ENCODE measurements around the gene PEDS1.
"Not testable (repeated sequence)": the region's sequence is repeated elsewhere in the genome, so short reads cannot be mapped to it uniquely, and the experiment has no call there.

PEDS1 gene

DNA sequence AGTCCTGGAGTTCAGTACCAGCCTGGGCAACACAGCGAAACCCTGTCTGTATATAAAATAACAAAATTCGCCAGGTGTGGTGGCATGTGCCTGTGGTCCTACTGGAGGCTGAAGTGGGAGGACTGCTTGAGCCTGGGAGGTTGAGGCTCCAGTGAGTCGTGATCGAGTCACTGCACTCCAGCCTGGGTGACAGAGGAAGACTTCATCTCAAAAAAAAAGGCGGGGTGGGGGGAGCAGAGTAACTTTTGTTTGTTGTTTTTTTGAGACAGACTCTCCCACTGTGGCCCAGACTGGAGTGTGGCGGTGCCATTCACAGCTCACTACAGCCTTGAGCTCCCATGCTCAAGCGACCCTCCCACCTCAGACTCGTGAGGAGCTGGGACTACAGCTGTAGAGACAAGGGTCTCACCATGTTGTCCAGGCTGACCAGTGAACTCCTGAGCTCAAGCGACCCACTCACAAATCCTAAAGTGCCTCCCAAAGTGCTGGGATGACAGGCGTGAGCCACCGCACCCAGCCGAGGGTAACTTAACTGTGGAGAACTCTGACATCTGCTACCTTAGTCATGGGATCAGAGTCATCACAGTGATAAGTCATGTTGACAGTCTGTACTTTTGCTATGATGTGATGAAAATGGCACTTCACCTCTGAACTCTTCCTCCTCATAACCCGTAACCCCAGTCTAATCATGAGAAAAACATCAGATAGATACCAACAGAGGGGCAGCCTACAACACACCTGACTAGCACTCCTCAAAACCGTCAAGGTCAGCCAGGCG, 16.5 kb downstream of the PEDS1 start:
- H3K4me3 Mint-ChIP-seq = no peak overlapping the region
- peak overlapping the region; percentile 65 for H3K27ac Mint-ChIP-seq
- no peaks in the 10 kb centered on the region for H3K9me3 Mint-ChIP-seq
- no peaks in the 10 kb centered on the region for H3K27me3 Mint-ChIP-seq
- H3K36me3 Mint-ChIP-seq (ENCODE audit: low read depth) = peaks cover 33% of the 10 kb centered on the region
- H3K4me1 Mint-ChIP-seq (ENCODE audit: low read depth) = peaks cover 14% of the 10 kb centered on the region

DNA sequence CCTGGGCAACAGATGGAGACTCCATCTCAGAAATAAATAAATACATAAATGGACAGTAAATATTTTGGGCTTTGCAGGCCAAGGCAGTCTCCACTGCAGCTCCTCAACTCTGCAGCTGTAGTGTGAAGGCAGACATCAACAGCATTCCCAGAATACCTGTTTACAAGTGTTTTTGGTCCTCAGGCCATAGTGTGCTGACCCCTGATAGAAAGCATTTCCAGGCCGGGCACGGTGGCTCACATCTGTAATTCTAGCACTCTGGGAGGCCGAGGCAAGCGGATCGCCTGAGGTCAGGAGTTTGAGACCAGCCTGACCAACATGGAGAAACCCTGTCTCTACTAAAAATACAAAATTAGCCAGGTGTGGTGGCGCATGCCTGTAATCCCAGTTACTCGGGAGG, 18.4 kb downstream of the PEDS1 start:
- H3K36me3 Mint-ChIP-seq (ENCODE audit: low read depth) = peaks cover 33% of the 10 kb centered on the region
- H3K27ac Mint-ChIP-seq, H3K27me3 Mint-ChIP-seq, H3K4me3 Mint-ChIP-seq, H3K9me3 Mint-ChIP-seq: not testable (repeated sequence)
- peaks cover 14% of the 10 kb centered on the region for H3K4me1 Mint-ChIP-seq (ENCODE audit: low read depth)

DNA sequence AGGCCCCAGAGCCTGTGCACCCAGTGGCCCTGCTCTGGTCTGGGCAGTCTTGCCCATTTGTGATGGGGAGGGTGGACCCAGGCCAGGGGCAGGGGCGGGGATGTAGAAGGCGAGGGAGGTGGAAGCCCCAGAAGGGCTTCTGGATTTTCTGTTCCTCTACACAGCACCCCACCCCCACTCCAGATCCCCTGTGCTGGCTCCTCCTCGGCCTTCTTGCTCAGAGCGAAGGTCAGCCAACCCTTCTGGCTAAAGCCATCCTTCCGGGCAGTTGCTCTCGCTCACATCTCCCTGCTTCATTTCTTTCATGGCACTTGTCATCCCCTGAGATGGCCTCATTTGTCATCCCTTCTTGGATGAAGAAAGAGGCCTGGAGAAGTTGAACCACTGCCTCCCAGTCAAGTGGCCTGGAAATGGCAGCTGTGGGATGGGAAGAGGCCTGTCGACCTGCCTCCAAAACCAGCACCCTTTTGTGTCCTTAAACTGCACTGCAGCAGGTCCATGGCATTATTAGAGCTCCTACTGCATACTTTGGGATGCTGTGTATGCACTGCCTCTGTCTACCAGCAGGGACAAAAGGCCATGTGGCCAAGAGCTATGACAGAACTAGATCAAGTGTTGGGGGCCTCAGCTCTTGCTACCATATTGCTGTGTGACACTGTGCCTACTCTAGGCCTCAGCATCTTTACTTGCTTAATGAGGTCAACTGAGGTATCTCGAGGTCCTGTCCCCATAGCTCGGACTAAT, 19.9 kb downstream of the PEDS1 start:
- H3K36me3 Mint-ChIP-seq (ENCODE audit: low read depth) = peaks cover 31% of the 10 kb centered on the region
- peaks cover 14% of the 10 kb centered on the region for H3K4me1 Mint-ChIP-seq (ENCODE audit: low read depth)
- H3K9me3 Mint-ChIP-seq = no peaks in the 10 kb centered on the region
- no peaks in the 10 kb centered on the region for H3K27me3 Mint-ChIP-seq
- H3K27ac Mint-ChIP-seq = no peak overlapping the region
- H3K4me3 Mint-ChIP-seq = no peak overlapping the region

DNA sequence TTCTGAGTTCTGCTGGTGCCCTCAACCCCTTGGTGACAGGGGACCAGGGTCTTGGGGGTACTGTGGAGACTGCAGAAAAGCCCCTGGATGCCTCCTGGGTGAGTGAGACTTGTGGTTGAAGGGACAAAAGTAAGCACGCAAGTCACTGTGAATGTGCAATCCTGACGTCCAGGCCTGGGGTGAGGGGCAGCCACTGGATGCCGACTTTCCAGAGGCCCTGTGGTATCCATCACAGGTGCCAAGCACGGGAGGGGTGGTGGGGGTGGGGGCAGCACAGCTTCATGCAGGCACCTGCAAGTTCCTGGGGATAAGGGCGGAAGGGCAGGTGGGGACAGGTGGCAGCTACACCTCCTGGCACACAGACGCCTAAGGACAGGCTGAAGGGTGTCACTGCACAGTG, 20.5 kb downstream of the PEDS1 start:
- Mint-ChIP-seq H3K27ac (no peak overlapping the region), H3K9me3 (no peaks in the 10 kb centered on the region), H3K4me1 (ENCODE audit: low read depth) (peaks cover 13% of the 10 kb centered on the region), H3K36me3 (ENCODE audit: low read depth) (peaks cover 35% of the 10 kb centered on the region), H3K4me3 (no peak overlapping the region), H3K27me3 (no peaks in the 10 kb centered on the region)

DNA sequence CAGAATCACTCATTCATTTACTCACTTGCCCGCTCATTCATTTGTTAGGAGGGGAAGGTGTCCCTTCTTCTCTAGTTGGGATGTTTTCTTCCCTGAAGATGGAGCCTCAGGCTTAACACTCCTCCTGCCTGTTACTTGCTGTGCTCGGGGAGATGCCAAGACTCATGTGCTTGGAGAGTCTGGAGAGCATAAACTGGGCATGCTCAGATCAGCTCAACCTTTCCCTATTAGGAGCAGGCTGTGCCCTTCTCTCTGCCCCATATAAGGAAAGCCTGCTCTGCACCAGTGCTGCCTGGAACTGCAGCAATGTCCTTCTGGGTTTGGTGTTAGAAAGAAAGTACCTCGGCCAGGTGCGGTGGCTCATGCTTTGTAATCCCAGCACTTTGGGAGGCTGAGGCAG, 22.5 kb downstream of the PEDS1 start:
- Mint-ChIP-seq H3K27ac (no peak overlapping the region), H3K9me3 (no peaks in the 10 kb centered on the region), H3K36me3 (ENCODE audit: low read depth) (peaks cover 37% of the 10 kb centered on the region), H3K27me3 (no peaks in the 10 kb centered on the region), H3K4me1 (ENCODE audit: low read depth) (no peaks in the 10 kb centered on the region), H3K4me3 (no peak overlapping the region)

DNA sequence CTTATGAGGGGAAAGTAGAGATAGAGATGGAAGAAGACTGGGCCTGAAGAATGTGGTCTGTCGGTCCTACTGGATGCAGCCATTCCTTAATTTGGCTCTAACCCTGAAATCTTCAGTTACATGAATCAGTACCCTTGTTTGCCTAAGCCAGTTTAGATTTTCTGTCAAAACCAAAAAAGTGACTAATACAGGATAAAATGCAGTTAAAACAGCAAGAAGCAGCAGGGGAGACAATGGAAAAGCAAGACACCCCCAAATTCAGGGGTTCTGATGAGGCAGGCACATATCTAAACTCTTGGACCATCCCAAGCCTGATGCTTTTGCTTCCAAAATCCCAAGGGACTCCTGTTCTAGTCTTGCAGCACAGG, 23.2 kb downstream of the PEDS1 start:
- no peaks in the 10 kb centered on the region for H3K9me3 Mint-ChIP-seq
- no peaks in the 10 kb centered on the region for H3K27me3 Mint-ChIP-seq
- no peaks in the 10 kb centered on the region for H3K4me1 Mint-ChIP-seq (ENCODE audit: low read depth)
- peaks cover 34% of the 10 kb centered on the region for H3K36me3 Mint-ChIP-seq (ENCODE audit: low read depth)
- H3K4me3 Mint-ChIP-seq = no peak overlapping the region
- H3K27ac Mint-ChIP-seq = no peak overlapping the region

DNA sequence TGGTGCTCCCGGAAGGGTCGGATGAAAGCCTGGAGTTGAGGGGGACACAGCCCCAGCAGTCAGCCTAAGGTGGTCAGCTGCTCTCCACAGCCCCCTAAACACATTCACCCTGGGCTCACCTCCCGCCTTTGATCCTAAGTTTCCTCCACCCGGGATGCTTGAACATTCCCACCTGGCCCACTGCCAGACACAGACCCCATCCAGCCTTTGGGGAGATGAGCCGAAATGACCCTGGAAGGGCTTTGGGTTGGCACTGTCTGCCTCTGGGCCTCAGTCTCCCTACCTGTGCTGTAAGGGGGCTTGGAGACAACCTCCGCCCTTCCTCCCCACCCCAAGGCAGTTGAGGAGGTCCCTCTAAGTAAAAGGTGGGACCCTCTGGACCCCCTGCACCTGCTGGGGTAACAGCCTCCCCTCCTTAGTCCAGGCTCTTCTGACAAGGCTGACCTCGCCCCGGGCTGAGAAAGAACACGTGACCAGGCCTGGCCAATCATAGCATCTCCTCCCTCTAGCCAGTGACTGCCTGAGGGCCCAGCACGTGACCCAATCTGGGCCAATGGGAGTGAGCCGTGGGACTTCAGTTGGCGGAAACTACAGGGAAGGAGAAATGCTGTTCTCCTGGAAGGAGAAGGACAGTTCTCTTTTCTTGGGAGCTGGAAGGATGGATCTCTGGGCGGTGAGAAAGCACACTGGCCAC, 23.7 kb downstream of the PEDS1 start:
- Mint-ChIP-seq H3K27me3 (no peaks in the 10 kb centered on the region), H3K27ac (no peak overlapping the region), H3K4me1 (ENCODE audit: low read depth) (no peaks in the 10 kb centered on the region), H3K4me3 (no peak overlapping the region), H3K9me3 (no peaks in the 10 kb centered on the region), H3K36me3 (ENCODE audit: low read depth) (peaks cover 39% of the 10 kb centered on the region)

DNA sequence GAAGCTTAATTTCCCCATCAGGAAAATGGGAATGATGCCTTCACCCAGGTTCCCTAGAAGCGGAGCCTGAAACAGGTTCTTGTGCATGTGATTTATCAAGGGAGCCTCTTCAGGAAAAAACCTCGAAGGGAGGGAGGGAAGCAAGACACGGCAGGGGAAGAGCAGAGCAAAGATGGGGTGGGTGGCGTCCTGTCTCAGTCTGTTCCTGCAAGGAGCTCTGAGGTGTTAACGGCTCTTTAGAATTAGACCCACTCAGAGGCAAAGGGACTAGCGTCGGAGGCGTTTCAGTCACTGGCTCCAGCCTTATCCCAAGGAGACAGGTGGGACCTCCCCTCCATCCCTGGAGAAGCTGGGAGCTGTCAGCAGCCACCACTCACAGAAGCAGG, 25.0 kb downstream of the PEDS1 start:
- Mint-ChIP-seq H3K27me3 (no peaks in the 10 kb centered on the region), H3K27ac (no peak overlapping the region), H3K4me1 (ENCODE audit: low read depth) (no peaks in the 10 kb centered on the region), H3K4me3 (no peak overlapping the region), H3K9me3 (no peaks in the 10 kb centered on the region), H3K36me3 (ENCODE audit: low read depth) (peaks cover 52% of the 10 kb centered on the region)

DNA sequence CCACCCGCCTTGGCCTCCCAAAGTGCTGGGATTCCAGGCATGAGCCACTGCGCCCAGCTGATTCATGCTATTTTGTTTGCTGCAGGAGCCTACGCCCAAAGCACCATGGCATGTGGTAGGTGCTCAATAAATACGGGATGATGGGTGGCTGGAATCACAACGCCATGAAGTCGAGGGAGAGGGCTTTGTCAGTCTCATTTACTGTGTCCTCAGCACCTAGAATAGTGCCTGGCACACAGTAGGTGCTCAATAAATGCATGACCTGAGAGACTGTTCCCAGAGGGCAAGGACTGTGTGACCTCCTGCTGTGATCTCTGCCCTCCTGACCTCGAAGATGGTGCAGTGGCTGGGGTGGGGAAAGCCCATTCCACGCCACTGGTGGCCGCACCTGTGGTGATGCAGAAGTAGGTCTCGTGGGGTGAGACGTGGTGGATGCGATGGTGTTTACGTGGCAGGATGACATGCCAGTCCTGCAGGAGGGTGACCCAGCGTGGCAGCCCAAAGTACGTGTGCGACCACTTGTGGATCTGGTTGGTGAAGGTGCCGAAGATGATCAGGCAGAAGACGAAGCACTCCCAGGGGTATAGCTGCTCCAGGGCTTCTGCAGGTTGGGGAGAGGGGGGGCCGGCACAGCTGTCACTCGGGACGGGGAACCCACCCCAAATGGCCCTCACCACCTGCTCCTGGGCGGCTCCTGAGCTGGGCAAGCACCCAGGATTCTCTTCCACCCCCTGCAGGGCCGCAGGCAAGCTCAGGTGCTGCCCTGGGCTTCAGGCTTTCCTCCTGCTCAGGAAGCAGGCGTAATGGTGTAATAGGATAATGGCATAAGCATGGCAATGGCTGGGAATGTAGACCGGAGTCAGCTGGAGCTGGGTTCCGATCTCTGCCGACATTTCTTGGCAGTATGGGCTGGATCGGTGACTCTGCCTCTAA, 25.7 kb downstream of the PEDS1 start:
- Mint-ChIP-seq H3K27ac (no peak overlapping the region), H3K9me3 (no peaks in the 10 kb centered on the region), H3K4me3 (no peak overlapping the region), H3K4me1 (ENCODE audit: low read depth) (no peaks in the 10 kb centered on the region), H3K27me3 (no peaks in the 10 kb centered on the region), H3K36me3 (ENCODE audit: low read depth) (peaks cover 58% of the 10 kb centered on the region)

DNA sequence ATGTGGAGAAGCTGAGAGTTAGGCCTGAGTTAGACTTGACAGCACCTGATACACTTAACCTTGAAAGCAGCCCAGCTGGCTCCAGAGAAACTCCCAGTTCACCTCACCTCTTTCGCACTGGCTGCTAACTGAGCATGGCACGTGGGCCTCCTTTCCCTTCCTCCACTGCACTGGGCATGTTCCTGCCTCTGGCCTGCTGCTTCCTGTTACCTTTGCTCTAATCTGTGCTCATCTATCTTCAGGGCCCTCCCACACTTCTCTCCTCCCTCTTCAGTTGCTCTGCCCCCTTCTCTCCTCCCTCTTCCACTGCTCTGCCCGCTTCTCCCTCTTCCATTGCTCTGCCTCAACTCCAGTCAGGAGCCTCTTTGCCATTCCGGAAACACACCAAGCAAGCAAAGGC, 26.9 kb downstream of the PEDS1 start:
- no peaks in the 10 kb centered on the region for H3K27me3 Mint-ChIP-seq

DNA sequence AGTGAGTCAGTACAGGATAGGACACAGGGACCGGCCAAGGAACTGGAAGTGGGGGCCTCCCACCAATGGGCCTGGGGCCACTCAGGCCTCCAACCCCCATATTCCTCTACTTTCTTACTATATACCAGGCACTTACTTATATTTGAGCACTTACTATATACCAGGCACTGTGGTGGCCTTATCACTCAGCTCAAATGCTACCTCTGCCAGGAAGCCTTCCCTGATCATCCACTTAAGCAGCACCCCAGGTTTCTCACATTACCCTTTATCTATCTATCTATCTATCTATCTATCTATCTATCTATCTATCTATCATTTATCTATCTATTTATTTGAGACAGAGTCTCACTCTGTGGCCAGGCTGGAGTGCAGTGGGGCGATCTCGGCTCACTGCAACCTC, 28.2 kb downstream of the PEDS1 start:
- peaks cover 52% of the 10 kb centered on the region for H3K36me3 Mint-ChIP-seq (ENCODE audit: low read depth)
- H3K4me3 Mint-ChIP-seq = no peak overlapping the region
- no peaks in the 10 kb centered on the region for H3K9me3 Mint-ChIP-seq
- no peaks in the 10 kb centered on the region for H3K27me3 Mint-ChIP-seq
- H3K4me1 Mint-ChIP-seq (ENCODE audit: low read depth) = peaks cover 3% of the 10 kb centered on the region
- no peak overlapping the region for H3K27ac Mint-ChIP-seq

More for the DNA sequence above, 26.9 kb downstream of the PEDS1 start:
- peaks cover 59% of the 10 kb centered on the region for H3K36me3 Mint-ChIP-seq (ENCODE audit: low read depth)
- no peaks in the 10 kb centered on the region for H3K9me3 Mint-ChIP-seq
- peak overlapping the region; percentile 31 for H3K27ac Mint-ChIP-seq
- H3K4me1 Mint-ChIP-seq (ENCODE audit: low read depth) = no peaks in the 10 kb centered on the region
- H3K4me3 Mint-ChIP-seq = no peak overlapping the region

DNA sequence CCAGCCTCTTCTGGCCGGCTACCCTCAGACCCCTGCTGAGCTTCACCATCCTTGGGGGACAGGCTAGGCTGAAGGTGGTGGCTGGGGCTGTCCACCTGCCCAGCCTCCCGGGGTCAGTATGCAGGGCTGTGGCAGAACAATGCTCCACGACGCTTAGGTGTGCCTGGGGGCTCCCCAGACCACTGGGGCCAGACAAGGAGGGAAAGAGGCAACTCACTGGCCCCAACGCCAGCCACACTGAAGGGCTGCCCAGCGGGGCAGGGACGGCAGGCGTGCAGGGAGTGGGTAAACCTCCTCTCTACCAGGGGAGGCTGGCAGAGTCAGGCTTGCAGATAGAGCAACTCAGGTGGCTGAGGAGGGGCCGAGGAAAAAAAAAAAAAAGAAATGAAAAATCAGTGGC, 29.0 kb downstream of the PEDS1 start:
- Mint-ChIP-seq H3K9me3 (no peaks in the 10 kb centered on the region), H3K4me1 (ENCODE audit: low read depth) (peaks cover 3% of the 10 kb centered on the region), H3K4me3 (no peak overlapping the region), H3K27ac (no peak overlapping the region), H3K36me3 (ENCODE audit: low read depth) (peaks cover 47% of the 10 kb centered on the region), H3K27me3 (no peaks in the 10 kb centered on the region)

DNA sequence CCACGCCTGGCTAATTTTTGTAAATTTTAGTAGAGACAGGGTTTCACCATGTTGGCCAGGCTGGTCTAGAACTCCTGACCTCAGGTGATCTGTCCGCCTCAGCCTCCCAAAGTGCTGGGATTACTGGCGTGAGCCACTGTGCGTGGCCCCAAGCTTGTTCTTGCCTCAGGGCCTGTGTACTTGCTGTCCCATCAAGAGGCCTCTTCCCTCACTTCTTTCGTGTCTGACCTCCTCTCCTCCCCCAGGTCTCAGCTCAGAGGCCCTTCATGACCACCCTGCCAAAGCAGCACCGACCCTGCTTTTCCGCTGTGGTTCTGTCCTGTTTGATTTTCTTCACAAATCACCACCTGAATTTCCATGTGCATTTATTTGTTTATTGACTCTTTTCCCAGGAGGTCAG, 30.1 kb downstream of the PEDS1 start:
- Mint-ChIP-seq H3K27ac (no peak overlapping the region), H3K27me3 (no peaks in the 10 kb centered on the region), H3K36me3 (ENCODE audit: low read depth) (peaks cover 45% of the 10 kb centered on the region), H3K4me1 (ENCODE audit: low read depth) (peaks cover 3% of the 10 kb centered on the region), H3K9me3 (no peaks in the 10 kb centered on the region), H3K4me3 (no peak overlapping the region)

DNA sequence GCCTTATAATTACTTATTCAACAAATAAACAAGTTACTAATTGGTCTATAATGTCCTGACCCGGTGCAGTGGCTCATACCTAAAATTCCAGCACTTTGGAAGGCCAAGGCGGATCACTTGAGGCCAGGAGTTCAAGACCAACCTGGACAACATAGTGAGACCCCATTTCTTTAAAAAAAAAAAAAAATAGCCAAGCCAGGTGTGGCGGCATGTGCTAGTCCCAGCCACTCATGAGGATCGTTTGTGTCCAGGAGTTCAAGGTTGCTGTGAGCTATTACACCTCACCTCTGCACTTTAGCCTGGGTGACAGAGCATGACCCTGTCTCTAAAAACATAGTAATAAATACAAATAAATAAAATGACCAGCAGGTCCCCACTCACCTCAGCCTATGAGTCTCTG, 30.8 kb downstream of the PEDS1 start:
- no peak overlapping the region for H3K4me3 Mint-ChIP-seq
- H3K4me1 Mint-ChIP-seq (ENCODE audit: low read depth) = peaks cover 3% of the 10 kb centered on the region
- no peaks in the 10 kb centered on the region for H3K27me3 Mint-ChIP-seq
- H3K9me3 Mint-ChIP-seq = no peaks in the 10 kb centered on the region
- H3K36me3 Mint-ChIP-seq (ENCODE audit: low read depth) = peaks cover 41% of the 10 kb centered on the region
- H3K27ac Mint-ChIP-seq = no peak overlapping the region

Measured in stimulated activated naive CD8-positive, alpha-beta T cell treated with anti-CD3 and anti-CD28 coated beads, Interleukin-15, Interleukin-2, amounts not matched to agents 100 ng/mL and 50 ng/mL, for 24 hours (primary cell).